Activated T-cell treated with anti-CD3 and anti-CD28 coated beads, Interleukin-2, amount 50 U/mL, for 1 hour (primary cell): ENCODE data around the gene IGHMBP2.
A peak's percentile ranks its signal among the peaks of the same experiment; 100 is the strongest.

Source experiments
- DNase-seq: peaks from one replicate; pipeline ENCODE4 v3.0.0-alpha.2; 2020

Gene IGHMBP2

DNA sequence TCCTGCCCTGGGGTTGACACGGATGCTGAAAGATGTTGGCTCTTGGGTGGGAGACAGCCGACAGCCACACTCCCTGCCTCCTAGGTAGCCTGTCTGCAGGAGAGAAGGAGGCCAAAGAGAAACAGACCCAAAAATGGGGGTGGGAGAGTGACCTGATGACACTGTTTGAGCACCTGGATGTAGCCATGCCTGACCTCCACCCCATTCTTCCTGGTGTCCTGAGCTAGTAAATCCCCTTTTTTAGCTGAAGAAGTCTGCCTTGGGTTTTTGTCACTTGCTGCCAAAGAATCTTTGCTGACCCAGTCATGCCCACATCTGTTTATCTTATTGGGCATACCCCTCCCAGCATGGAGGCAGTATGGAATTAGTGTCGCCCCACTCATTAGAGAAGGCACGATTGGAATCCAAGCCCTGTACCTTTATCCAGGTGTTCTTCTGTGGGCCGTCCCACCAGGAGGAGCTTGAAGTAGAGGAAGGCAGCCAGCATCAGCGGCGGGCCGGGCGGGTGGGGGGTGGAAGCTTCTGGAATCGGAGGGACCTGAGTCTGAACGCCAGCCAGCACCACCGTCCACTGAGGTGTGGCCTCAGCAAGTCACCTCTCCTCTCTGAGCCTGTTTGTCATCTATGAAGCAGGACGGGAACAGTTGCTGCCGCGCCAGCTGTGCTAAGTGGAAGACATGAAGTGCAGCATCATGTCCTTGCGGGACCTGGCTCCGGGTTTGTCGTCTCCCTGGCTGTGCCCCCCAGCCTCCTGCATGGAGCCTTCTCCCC is 37.8 kb downstream of the IGHMBP2 start:
- no peak for DNase-seq

DNA sequence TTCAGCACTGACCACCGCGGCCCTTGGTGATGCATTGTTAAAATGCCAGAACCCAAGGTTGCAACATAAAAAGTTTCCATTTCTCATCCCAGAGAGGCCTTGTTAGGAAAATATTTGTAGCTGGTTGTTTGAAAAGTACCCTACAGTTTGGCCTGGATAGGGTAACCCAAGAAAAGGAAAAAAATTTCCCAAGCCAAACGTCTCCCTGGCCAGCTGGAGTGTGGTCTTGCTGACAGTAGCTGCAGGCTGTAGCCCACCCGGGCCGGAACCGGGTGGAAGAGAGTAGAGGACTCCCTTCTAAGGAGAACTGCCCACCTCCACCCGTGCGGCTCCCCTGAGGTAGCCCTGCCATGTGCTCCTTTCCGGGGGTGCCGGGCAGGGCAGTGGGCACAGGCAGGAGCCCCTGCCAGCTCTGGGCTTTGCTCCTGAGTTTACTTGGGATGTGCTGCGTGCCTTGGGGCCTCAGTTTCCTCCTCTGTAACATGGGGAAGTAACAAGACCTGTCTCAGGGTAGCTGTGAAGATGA is 38.5 kb downstream of the IGHMBP2 start:
- no peak for DNase-seq

DNA sequence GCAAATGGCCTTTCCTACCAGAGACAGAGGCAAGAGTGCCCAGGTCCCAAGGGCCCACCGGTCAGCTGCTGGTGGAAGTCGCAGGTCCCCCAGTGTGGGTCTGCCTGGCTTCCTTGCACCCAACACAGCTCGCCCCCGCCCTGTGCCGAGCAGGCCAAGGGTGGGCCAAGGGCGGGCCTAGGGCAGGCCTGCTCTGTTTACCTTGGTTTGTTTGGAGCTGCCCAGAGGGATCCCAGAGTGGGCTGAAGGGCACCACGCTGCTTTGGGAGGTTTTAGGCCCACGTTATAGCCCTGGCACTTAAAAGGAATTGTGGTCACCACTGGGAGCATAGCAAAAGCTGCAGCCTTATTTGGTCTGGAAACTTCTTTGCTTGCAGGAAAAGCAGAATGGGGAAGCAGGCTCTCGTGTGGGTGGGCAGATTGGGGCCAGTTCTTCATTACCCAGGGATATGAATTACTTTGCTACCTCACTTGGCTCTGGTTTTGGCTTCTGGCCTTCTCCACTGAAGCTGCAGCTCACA is 39.1 kb downstream of the IGHMBP2 start:
- DNase-seq, result no peak

DNA sequence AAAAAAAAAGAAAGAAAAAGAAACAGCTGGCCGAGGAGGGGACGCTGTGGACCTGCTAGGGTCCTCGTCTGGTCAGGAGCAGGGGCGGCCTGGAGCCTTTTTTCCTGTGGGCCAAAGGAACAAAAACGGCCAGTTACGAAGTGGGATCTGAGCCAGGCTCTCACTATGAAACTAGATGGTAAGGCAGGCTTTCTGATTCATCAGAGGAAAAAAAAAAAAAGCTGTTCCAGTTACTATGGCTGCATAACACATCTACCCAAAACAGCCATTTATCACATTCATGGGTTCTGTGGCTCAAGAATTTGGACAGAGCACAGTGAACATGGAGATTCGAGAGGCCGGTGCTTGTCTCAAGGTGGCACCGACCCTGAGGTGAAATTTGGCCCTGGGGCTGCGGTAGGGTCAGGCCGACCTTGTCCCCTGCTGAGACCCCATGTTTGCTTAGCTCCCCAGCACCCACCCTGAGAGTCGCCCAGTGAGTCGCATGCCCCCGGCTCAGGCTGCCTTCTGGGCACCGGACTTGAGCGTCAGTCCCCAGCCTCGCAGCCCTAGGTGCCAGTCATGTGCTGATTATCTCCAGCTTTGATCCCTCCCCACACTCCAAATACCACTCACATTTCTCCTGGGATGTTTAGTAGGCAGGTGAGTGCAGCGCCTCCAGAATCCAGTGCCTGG is 42.9 kb downstream of the IGHMBP2 start:
- DNase-seq, result no peak

DNA sequence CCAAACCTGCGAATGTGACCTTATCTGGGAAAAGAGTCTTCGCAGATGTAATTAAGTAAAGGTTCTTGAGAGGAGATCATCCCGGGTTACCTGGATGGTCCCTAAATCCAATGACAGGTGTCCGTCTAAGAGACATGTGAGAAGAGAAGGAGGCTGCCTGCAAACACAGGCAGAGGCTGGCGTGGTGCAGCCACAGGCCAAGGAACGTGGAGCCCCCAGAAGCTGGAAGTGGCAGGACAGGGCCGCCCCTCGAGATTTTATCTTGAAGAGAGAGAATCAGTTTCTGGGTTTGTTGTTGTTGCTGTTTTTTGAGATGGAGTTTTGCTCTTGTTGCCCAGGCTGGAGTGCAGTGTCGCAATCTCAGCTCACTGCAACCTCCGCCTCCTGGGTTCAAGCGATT is 43.5 kb downstream of the IGHMBP2 start:
- DNase-seq, result no peak

DNA sequence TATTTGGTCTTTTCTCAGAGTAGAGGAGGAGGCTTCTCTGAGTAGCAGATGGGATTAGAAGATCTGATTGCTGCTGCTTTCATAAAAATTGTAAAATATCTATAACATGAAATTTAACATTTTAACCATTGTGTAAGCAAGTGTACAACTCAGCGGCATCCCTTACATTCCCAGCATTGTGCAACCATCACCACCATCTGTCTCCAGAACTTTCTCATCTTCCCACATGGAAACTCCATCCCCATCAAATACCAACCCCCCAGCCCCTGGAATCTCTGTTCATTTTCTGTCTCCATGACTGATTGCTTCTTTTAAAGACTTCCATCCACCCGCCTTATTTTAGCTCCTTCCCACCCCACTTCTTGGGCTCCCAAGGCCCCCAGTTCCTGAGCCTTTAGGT is 44.8 kb downstream of the IGHMBP2 start:
- no peak for DNase-seq

DNA sequence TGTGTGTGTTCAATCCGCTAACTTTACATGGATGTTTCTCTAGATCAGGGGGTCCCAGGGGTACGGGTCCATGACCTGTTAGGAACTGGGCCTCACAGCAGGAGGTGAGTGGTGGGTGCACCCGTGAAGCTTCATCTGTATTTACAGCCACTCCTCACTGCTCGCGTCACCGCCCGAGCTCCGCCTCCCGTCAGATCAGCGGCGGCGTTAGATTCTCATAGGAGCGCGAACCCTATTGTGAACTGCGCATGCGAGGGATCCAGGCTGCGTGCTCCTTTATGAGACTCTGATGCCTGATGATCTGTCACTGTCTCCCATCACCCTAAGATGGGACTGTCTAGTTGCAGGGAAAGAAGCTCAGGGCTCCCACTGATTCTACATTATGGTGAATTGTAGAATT is 45.2 kb downstream of the IGHMBP2 start:
- no peak for DNase-seq

DNA sequence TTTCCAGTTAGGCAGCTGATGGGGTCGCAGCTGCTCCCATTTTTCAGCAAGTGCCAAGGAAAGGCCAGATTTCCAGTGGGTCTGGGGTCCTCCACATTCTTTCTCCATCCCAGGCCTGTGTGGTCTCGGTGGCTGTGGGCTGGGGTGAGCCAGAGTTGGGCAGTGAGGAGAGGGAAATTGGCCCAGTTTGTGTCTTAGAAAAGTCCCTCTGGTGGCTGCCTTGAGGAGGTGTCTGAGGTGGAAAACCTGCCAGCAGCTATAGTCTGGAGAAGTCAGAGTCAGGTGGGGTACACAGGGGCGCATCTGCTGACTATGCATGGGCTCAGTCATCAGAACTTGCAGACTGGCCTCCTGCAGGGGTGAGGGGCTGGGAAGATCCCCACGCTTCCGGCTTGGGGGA is 46.6 kb downstream of the IGHMBP2 start:
- DNase-seq, result no peak

DNA sequence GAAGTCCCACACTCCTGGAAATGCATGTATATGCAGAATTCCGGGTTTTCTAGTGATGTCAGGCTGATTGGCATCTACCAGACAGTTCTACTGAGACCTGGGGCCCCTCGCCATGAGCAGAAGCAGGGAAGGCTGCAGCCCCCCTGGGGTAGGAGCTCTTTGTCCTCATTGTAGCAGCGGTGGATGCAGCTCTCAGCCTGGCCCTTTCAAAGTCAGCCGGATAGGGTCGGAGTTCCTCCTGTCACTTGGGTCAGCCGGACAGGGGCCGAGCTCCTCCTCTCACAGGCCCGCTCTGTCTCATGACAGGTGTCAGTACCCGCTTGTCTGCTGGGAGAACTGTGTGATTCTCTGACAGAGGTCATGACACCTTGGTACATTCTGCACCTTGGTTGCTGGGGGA is 47.1 kb downstream of the IGHMBP2 start:
- no peak for DNase-seq

DNA sequence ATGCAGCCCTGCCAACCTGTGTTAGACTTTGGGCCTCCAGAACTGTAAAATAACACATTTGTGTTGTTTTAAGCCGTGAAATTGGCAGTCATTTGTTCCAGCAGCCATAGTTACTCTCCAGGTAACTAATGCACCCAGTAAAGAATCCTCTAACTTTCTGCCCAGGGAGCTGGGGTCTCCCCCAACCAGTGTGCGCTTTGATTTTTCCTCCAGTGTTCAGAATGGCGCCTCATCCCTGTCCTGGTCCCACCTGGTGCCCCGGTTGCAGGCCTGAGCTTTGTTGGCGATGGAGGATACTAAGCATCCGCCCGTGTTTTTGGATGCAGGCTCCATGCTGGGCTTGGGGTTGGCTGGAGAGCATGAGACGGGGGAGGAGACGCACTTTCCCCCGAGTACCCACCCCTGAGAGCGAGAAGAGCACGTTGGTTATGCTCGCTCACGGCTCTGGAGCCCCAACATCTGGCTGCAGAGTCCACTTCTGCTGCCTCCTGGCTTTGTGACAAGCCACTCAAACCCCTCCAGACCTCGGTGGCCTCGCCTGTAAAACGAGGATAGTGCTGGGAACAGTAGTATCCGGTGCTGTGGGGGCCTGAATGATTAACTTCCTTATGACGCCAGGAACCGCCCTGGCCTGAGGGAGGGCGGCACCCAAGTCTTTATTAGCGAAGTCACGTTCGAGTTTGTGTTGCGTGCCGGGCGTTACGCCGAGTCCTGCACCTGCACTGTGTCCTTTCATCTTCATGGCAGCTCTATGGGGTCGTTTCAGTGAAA is 51.3 kb downstream of the IGHMBP2 start:
- DNase-seq, result no peak

DNA sequence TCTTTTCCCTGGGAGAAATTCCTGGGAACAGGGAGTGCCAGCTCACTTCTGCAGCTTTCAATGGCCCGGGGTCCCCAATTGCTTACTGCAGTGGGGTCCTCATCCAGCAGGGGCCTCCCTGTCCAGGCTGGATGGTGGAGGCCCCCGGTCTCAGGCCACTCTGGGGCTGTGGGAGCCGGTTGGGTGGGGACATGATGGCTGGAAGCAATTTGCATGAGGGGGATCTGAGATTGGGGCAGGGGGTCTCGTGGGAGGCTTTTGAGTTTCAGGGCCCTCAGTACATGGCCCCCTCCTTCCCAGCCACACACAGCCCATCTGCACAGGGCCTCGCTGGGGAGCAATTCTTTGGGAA is 51.9 kb downstream of the IGHMBP2 start:
- DNase-seq, result no peak

DNA sequence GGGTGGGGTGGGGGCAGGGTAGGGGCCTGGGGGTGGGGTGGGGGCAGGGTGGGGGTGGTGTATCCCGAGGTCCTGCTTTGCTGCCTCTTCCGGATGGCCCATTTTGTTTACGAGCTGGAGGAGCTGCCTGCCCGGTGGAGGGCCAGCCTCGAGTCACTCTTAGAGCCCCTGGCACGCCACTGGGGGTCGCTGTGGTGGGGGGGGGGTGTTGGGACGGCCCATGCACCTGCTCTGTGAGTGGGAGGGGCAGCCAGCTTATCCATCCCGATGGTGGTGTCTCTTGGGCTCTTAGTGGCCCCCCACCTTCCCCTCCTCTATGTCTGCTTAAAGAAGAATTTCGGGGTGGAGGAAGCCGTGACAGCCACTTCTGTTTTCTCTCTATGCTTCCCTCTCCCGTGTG is 52.5 kb downstream of the IGHMBP2 start:
- DNase-seq, result peak; percentile 23

DNA sequence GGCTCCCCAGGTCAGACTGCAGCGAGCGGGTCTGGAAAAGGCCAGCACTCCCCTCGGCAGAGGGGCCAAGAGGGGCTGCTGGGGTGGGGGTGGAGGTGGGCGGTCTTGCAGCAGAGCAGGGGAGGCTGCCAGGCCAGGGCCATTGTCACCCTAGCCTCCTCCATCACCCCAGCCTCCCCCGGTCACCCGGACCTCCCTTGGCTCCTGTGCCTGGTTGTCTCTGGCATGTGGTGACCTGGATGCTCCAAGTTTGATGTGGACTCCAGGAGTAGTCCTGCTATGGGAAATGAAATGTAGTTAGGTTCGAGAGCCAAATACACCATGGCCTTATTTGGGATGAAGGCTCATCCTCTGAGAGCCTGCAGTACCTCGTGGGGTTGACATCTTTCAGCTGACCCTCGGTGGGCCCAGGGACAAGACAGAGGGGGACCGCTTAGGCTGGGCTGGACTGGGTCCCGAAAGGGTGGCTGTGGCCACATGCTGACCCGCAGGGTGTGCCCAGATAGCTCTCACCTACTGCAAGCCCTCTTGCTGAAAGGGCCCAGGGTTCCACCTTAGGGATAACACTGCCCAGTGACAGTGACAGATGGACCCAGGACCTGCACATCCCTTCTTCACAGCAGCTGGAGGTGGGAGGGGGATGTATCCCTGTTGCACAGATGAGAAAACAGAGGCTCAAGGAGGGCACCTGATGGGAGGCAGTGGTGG is 53.0 kb downstream of the IGHMBP2 start:
- DNase-seq, result no peak

DNA sequence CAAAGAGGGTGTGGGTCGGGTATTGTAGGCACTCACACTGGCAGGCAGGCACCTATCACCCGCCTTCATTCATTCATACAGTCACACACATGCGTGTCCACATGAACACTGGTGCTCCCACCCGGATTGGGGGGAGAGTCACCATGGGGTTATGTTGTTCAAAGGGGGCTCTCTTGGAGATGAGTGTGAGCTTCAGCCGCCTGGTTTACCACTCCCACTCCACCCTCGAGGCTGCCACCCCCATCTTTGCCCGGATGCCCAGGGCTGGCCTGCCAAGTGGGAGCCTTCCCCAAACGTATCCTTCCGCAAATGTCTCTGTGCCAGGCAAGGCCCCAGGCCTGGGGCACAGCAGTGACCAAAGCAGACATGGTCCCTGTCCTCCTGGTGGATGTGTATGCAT is 54.5 kb downstream of the IGHMBP2 start:
- no peak for DNase-seq

DNA sequence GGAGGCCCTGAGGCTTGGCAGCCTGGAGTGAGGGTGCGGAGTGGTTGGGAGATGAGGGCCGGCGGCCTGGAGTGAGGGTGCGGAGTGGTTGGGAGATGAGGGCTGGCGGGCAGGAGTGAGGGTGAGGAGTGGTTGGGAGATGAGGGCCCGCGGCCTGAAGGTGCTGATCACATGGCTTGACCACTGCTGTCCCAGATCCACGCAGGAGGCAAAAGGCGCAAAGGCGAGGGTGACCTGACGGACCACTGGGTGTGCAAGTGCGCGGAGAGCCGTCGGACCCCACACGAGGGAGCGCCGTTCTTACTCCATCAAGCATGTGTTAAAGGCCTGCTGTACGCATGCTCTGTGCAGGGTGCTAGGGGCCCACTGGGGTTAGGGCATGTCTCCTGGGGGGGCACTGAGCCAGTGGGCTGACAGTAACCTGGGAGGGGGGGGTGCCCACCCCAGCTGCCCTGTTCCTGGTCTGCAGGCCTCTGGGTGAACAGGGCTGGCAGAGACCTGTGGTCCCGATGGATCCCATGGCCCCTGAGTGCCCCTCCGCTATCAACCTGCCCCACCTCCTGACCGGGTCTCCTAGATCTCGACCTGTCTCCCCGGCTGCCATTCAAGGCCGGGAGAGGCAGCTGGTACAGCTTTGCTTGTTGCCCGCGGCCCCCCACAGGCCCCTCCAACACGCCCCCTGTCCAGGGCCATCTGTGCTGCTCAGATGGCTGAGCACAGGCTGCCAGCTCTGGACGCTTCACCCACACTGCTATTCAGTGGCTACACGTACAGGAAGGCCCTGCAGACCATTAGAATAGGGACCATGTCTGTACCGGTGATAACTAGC is 56.0 kb downstream of the IGHMBP2 start:
- no peak for DNase-seq

DNA sequence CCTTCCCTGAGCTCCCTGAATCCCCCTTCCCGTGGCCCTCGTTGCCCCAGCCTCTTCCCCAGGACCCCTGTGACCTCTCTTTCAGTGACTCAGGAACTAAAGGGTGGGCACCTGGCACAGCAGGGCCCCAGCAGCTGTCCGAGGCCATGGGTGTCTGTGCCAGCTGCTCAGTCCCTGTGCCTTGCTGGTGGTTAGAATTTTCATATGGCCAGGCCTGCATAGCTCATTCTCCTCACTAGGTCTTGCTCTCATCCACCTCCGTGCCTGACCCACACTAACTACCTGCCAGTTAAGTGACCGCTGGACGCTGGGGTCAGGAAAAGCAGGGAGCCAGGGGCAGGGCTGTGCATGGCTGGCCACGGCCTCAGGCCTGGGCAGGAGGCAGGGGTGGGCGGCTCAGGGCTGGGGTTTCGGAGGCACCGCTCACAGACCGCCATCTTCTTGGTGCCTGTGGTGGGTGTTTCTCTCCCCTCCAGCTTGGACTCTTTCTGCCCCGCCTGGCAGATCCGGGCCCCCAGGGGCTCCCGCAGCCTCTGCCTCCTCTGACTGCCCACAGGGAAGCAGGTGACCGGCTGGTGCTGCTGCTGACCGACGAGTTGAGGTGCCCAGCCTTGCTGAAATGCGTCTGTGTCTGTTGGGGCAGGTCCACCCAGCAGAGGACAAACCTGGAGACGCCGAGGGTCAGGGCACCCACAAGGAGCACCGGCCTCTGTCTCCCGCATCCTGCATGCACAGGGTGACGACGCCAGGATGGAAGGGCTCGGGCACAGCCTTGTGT is 56.8 kb downstream of the IGHMBP2 start:
- DNase-seq, result no peak

DNA sequence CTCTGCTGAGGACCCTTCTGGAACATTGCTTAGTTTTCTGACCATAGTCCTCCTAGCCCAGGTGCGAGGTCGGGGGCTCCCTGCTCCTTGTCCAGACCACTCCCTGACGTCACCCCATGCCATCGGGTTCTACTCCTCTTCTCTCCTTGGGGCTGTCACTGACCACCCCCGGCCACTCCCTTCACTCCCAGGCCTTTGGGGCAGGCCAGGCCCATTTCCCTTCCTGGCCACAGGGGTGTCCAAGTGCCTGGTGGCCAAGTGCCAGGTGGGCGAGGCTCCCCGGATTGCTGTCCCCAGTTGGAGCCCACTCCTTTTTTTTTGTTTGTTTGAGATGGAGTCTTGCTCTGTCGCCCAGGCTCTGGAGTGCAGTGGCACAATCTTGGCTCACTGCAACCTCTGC is 57.6 kb downstream of the IGHMBP2 start:
- DNase-seq, result no peak

DNA sequence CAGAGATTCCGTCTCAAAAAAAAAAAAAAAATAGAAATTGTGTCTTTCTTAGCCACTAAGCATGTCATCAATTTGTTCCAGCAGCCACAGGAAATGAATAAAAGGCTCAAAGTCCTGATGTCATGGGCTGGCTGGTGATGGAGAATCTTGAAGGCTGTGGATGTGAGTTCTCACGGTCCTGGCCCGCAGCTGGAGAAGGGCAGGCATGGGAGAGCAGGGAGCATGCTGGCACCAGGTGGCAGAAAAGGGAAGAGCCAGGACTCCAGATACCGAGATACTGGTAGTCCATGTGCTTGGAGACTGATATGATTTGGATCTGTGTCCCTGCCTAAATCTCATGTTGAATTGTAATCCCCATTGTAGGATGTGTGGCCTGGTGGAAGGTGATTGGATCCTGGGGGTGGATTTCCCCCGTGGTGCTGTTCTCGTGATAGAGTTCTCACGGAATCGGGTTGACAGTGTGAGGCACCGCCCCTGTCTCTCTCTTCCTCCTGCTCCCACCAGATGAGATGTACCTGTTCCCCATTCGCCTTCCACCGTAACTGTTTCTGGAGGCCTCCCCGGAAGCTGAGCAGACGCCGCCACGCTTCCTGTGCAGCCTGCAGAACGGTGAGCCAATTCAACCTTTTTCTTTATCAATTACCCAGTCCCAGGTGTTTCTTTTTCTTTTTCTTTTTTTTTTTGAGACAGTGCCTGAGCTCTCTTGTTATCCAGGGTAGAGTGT is 59.0 kb downstream of the IGHMBP2 start:
- no peak for DNase-seq

DNA sequence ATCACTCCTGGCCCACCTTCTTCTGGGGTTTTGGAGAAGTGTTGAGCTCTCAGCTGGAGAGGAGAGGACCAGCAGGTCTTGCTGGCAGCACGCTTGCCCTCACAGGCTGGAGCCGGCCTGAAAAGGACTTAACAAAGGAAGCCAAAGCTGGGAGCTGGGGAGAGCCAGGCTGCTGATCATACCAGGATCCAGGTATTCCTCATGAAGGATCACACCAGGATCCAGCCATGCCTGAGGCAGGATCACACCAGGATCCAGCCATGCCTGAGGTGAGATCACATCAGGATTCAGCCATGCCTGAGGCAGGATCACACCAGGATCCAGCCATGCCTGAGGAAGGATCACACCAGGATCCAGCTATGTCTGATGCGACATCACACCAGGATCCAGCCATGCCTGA is 60.1 kb downstream of the IGHMBP2 start:
- DNase-seq, result no peak
